RKO (cell line): ENCODE measurements around the gene RUNX3.

Source experiments
- DNase-seq: peaks from one replicate; pipeline ENCODE4 v3.0.0-alpha.2; 2016; ENCODE audit warnings: low spot score

Gene RUNX3

DNA sequence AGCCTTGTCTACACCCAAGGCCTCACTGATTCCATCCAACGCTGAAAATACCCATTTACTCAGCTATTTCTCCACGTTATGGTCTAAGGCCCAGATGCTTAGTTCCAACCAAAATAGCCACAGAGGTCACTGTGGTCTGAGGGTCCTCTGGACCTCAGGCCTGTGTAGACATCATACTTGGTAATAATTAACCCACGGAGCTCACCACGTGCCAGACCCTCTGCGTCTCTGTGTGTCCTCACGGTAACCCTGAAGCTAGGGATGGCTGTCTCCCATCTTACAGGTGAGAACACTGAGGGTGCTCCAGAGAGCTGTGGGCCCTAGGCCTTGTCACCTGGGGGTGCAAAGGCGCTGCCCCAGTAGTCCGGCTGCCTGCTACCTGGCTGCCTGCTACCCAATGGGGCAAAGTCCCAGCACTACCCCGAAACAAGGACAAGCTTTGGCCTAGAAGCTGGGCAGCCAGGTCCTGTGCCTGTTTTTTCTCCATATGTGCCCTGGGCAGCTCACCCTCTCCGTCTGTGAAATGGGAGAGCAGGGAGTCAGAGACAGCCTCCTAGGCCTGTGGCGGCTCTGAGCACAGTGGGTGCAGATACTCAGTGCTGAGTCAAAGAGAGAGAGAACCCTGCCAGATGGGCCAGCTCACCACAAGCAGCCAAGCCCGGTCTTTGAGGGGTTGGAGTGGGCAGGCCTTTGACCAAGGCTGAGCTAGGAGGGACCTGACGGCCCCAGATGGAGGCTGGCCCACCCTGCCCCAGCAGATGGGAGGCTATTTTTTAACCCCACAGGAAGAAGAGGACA, 17.0 kb upstream of the RUNX3 start:
- DNase-seq = no peak

DNA sequence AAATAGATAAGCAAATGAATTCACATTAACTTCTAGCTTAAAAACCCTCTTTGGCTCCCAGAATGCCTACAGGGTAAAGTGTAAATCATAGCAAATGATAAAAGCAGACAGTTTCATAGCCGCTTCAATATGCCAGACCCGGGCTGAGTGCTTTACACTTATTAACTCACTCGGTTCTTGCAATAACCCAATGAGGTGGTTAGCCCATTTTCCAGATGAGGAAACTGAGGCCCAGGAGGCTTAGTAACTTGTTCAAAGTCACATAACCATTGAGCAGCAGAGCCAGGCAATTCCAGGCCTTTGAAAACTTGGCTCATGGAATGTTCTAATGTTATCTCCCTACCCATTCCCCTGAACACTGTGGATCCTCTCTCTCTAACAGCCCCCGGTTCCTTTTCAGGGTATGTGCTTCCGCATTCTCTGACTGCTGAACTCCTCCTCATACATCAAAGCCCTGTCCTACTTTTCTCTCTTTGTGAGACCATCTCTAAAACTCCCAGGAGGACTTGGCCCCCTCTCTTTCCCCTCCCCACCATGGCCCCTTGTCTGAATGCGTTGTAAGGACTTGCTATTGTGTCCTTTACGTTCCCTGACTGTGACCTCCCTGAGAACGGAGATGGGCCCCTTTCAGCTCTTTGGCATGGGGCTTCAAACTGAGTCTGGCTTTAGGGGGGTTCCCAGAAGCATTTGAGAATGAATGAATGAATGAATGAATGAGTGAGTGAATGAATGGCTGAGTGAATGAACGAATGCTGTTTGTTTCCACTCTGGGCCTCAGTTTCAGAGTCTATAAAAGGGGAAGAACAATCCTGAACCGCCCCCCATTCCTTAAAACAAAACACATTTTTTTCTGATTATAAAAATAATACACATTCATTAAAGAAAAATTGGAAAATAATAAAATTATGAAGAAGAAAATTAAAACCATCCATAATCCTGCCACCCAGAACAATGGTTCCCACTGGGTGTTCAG, 15.6 kb upstream of the RUNX3 start:
- DNase-seq = no peak

DNA sequence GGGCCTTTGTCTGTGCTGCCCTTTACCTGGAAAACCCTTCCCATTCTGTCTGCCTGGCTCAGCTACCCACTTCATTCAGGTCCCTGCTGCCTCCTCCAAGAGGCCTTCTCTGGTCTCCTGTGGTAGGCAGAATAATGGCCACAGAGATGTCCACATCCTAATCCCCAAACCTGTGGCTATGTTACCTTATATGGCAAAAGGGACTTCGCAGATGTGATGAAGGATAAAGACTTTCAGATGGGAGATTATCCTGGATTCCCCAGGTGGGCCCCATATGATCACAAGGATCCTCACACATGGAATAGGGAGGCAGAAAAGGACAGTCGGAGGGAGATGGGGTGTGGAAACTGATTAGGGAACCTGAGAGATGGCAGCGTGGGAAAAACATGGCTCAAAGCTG, 14.2 kb upstream of the RUNX3 start:
- DNase-seq = no peak

DNA sequence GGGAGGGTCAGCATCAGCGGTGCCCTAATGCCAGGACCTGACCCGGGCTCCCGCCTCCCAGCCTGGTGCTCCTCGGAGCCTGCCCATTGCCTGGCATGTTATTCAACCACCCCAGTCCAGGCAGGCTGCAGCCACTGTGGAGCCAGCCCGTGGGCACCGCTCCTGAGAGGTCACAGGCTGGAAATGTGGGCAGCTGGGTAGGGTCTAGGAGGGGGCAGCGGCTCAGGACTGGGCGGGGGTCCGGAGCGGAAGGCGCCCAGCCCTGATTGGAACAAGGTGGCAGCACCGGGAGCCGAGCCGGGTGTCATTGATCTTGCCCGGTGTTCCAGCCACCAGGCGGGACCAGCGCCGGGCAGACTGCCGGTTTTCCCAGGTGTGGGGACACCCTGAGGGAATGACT, 12.7 kb upstream of the RUNX3 start:
- DNase-seq = no peak

DNA sequence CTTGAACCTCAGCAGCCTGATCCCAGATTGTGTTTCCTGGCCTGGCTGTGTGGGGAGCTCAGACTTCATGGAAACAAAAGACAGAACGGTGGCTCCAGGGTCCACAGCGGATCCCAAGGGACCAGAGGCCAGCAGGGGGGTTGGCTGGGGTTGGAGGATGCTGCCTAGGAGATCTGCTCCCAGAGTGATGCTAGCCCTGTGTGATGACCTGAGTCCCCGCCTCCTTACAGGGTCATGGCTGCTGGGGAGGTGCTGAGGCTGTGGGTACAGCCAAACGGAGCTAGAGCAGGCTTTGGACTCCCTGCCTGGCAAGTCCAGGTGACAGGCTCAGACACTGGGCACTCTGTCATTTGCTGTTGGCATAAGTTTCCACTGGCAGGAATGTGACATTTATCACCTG, 11.5 kb upstream of the RUNX3 start:
- no peak for DNase-seq

DNA sequence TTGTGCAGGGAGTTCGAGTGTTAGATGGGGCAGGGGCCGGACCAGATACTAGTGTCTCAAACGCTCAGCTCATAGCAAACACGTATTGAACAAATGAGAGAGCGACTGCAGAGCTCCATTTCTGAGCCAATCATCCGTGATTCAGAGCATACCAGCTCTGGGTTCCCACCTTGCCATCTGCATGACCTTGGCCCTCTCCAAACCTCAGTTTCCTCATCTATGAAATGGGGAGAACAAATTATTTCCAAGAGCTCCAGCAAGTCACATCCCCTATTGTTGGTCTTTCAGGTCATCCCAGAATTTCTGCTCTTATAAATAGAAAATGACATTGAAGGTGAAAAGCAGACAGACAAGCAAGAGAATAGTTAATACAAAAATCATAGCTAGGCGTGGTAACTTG, 10.2 kb upstream of the RUNX3 start:
- no peak for DNase-seq

DNA sequence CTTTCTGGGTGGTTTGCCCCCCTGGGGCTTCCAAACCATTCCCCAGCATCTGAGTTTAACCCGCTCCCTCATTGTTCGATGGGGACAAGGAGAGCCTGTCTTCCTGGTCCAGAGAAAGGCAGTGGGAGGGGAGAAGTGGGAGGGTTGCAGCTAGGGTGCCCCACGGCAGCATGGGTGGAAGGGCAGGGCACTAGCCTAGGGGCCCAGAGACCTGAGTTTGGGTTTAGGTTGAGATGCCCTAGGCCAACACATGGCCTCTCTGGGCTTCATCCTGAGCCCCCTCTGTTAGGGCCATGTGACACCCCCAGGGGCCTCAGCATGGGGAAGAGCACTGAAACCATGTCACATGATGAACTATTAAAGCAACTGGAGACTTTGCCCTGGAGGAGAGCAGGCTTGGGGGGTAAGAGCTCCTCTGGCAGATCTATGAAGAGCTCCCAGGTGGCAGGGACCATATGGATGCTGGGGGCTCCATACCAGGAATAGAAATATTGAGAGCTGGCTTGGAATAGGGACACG, 9.7 kb upstream of the RUNX3 start:
- DNase-seq = no peak

DNA sequence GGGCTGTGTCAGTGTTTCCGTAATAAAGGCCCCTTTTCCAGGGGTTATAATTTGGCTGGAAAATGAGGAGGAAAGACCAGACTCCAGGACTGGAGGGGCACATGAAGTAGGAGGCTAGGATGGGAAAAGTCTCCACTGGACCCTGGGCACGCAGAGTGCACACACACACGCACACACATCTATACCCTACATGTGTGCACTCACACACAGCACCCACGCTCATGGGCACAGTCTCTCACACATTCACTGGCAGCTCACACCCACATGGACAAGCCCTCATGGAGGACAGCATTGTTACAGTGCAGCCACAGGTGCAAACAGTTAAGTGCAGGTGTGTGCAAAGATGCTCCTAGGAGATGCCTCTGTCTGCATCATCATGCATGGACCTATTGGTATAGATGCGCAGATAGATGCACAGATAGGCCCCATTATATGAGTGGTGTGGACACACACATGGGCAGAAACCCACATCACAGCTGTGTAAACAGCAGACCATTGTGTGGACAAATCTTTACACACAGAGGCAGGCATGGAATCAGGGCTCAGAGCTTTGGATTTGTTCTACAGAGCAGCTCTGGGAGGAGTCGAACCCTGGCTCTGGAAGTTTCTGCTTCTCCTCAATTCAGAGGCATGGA, 9.1 kb upstream of the RUNX3 start:
- no peak for DNase-seq

DNA sequence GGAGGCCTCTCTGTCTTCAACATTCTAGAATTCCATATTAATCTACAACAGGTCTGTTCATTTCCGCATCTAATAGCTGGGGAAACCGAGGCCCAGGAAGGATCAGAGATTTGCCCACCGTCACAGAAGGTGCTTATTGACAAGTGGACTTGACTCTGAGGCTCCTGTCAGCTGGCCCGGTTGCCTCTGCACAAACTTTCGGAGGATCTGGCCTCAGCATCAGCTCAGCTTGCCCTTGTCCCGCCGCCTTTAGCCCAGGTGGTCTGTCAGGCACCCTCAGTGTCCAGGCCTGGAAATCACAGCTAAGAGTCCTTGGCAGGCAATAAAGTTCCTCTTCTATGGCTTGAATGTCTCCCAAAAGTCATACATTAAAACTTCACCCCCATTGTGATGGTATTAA, 8.2 kb upstream of the RUNX3 start:
- DNase-seq = no peak

DNA sequence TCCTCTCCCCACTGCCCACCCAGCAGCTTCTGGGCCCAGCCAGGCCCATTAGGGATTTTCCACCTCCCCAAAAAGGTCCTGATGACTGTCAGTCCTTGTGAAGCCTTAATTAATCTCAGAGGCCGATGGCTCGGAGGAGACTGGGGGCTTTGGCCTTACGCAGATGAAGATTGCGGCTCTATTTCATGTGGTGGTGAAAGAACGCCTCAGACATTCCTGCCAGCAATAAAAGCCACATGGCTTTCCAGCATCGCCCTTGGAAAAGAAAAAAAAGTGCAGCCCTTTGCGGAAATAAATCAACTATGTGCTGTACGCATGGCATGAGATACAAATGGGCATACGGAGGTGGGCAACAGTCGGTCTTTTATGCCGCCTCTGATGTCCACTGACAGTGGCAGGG, 6.6 kb upstream of the RUNX3 start:
- DNase-seq = no peak

DNA sequence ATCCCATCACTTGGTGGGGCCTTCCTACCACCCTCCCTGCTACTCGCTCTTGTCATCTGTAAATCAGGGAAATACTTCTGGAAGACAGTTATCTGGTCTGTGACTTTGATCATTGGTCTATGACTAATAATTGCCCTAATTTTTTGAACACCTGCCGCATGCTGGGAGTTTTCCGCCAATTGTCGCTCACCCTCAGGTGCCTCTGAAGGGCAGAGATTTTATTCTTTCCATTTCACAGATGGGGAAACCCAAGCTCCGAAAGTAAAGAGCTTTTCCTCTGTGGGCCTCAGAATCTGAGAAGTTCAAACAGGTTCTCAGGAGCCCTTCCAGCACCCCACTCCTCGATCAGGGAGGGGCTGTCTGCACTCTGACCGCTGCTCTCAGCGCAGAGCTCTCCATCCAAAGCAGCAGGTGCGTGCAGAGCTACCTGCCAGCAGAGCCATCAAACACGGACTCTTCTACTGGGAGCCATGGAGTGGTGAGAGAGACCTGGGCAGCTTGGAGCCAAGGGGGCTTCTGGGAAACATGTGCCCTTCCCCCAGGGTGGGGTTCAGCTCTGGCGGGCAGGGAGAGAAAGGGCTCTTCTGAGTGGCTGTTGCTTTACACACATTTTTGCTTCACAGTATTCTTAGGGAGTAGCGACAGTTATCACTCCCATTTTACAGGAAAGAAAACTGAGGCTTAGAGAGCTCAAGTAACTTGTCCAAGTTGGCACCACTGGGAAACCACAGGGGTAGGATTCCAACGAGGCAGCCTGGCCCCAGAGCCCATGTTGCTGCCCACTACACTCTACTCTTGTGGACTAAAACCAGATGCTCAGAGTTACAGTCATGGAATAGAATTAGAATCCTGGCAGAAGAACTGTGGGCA, 5.8 kb upstream of the RUNX3 start:
- DNase-seq = no peak

DNA sequence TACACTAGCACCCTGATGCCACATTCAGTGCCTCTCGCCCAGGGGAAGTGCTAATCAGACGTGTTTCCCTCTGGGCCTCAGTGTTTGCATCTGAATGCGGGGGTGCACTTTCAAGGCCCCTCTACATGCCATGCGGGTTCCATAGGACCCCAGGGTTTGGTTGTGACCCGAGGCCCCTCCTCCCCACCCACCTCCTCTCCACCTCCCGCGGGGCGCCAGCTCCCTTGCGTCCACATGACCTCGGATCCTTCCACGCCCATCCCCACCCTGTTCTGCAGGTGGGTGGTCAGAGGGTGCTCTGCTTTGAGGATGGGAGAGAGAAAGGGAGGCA, 5.1 kb upstream of the RUNX3 start:
- no peak for DNase-seq

DNA sequence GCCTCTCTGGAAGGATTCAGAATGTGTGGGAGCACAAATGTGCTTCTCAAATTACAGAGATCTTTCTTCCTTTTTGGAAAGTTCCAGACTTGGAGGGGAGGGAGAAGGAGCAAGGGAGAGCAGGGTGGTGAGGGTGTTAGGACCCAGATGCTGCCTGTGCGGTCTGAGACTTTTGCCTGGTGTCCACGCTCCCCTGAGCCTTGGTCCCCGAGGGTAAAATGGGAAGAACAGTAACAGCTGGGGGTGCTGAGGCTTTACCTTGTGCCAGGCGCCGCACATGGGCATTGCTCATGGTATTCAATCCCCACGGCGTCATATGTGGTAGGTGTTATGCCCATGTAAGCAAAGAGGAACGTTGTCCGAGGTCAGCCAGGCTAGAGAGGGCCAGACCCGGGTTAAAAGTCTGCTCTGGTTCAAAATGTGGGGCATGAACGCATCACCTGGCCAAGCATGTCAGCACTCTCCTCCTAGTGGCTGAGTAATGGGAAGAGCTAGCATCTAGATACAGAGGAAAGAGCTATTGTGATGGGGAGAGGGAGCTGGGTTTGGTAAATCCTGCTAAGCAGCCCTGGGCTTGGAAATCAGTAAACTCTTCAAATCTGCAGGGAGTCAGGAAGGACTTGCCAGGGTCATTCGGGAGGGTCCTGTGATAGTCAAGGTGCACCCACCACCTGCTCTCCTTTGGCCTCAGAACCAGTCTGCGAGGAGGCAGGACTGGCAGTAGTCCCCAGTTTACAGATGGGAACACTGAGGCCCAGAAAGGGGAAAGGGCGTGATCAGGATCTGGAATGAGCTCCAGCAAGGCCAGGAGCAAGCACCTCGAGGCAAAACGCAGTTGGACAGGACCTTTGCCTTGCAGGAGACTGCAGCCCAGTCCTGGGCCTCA, 4.5 kb upstream of the RUNX3 start:
- no peak for DNase-seq

DNA sequence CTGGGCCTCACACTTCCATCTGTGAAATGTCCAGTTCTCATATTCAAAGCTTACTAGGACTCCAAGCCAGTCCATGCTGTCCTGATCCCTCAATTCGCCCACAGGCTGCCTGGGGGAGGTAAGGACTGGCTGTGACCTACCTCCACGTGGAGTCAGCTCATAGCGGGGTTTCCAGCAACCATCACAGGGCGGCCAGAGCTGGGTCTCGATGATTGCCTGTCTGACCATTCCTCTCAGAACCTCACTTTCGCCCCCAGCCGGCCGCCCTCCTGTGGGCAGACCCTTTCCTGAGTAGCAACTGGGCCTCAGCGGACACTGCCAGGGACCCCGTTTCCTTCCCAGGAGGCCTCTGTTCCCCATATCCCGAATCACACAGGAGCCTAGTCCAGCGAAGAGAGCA, 3.4 kb upstream of the RUNX3 start:
- DNase-seq = no peak

DNA sequence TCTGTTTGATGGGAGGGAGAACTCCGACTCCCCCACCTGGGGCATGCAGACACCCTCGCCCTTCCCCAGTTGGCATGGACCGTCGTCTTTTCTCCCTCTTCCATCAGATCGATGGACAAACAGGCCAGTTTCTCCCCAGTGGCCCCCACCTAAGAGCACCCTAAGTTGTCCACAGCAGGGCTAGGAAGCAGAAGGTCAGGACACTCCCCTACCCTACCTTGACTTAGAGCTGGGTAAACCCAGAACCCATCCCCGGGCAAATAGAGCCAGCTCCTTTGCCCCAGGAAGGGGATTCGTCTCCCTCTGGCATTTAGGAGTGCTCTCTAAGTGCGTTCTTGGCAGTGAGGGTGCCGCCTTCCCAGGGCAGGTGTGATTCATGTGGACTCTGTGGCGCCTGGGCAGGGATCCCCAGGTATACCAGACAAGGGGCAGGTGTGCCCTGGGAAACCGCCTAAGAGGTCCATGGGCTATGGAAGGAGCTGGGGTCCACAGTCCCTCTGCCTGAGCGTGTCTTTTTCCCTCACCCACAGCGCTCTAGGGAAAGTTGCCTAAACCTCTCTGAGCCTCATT, 2.7 kb upstream of the RUNX3 start:
- no peak for DNase-seq

DNA sequence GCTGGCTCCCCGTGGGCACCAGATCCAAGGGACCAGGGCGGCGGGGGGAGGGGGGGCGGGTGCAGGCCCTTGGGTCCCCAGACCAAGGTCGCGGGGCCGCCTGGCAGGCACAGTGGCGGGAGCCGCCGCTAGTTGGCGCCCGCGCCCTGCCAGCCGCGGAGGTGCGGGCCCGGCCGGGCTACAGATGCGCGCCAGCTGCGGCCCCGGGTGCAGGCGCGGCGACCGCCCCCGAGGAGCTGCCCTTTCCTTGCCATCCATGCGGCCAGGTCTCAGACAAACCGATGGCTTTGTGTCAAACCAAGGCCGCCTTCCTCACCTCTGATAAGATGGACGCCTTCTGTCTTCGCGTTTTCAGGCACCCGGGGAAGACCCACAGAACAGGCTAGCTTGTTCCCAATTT, 2.2 kb upstream of the RUNX3 start:
- peak; percentile 13 for DNase-seq

DNA sequence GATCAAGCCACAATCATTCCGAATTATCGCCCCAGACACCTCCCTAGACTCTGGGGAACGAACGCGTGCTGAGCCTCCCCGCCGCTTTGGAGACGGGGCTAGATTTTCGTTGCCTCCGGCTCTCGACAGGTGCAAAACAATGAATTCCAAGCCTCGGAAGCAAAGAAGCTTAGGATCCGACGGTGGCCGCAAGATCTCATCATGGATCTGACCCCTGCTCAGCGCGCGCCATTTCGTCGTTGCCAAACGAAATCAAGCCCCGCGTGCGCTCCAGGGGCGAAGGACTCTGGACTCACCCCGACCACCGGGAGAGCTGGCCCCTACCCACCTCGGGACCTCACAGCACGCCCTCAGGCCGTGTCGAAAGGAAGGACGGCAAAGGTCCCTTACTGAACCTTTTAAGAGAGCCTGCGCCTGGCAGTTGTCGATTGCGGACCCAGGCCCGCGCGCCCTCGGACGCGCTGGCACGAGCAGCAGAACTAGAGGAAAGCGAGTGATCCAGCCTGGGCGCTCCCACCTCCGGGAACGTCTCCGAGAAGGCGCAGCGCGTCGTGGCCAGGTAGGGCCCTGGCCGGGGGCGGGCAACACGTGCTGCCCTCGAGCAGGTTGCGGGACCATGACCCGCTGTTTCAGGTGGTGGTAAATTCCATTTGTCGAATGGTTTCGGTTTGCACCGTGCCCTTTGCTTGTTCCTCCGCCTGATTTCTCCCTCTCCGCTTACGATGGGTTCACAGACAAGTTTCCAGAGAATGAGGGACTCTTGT, 1.6 kb upstream of the RUNX3 start:
- no peak for DNase-seq

DNA sequence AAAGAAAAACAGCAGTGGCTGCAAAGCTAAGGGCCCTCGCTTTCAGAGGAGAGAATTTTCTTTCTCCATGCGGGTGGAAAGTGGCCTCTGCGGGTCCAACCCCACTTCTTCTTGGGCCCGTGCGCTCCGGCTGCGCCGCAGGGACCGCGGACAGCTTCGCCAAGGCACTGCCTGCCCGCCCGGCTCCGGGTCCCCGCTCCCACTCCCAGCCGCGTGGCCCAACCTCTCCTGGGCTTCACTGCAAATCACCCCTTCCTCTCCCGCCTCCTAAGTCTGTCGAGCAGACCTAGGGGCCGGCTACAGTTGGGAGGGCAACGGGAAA, 1.0 kb upstream of the RUNX3 start:
- DNase-seq = no peak

DNA sequence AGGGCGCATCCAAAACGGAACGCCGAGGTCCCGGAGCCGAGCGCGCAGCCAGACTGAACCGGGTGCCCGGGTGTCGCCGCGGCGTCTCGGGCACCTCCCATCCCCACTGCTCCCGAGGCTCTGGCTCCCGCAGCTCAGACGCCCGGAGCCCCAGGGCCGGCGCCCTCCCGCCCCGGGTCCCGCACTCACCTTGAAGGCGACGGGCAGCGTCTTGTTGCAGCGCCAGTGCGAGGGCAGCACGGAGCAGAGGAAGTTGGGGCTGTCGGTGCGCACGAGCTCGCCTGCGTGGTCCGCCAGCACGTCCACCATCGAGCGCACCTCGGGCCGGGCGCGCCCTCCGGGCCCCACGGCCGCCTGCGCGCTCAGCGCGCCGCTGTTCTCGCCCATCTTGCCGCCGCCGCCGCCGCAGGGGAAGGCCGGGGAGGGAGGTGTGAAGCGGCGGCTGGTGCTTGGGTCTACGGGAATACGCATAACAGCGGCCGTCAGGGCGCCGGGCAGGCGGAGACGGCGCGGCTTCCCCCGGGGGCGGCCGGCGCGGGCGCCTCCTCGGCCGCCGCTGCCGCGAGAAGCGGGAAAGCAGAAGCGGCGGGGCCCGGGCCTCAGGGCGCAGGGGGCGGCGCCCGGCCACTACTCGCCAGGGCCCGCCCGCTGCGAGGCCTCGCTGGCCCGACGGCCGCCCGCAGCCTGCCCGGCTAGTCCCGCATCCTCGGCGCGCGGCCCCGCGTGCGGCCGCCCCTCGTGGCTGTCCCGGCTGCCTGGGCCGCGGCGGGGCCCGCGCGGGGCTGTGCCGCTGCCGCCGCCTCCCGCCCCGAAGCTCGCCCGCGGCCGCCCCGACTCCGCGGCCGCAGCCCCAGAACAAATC, 447 bp downstream of the RUNX3 start:
- no peak for DNase-seq
